ENCODE measurements around the gene PDE4D. TPM values are rescaled to one million over a fixed set of nuclear protein-coding genes. Genes with fewer than 3 reads are reported as not detected.

Gene PDE4D
- total and polyA plus RNA-seq, 2 donors (not counting 1 experiment from before 2014, with no cell fraction given) = 14.9 to 171 TPM

- no peaks in the 10 kb centered on the region for H3K4me1 Mint-ChIP-seq
- intact Hi-C loops (cut with micrococcal nuclease) = no loop called here
Observed at GRCh38 chr5:58974083-58974482, 919.4 kb downstream of the PDE4D start.

DNA sequence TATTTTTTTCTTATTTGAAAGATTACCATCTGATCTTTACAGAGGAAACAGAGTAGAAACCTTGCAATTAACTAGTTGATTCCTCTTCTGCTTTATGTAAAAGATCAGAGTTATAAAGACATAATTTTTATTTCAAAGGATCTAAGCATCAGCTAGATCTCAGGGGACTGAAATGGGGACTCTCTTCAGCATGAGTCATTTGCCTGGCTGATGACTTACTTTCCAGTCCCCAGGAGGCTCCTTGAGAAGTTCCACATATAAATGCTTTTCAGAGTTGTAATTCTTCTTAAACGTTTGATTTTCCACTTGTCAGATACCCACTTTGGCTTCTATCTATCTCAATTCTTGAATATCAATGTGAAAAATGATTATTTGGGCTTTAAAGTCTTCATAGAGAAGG, 921.2 kb downstream of the PDE4D start:
- Histone ChIP-seq H3K4me3 (ENCODE audit: control extremely low read depth in 1 of 5, extremely low read depth in 1 of 5, insufficient read depth in 1 of 5, low read depth in 2 of 5, low read length in 4 of 5) (no peak overlapping the region), H3K36me3 (replicated peaks in 1 of 2; ENCODE audit: control extremely low read depth in 1 of 2, control insufficient read depth in 1 of 2, extremely low read depth in 1 of 2, insufficient read depth in 2 of 2, low read length in 1 of 2) (no peaks in the 10 kb centered on the region), H4K20me1 (ENCODE audit: control insufficient read depth, insufficient read depth, low read length, poor library complexity, severe bottlenecking) (no peaks in the 10 kb centered on the region), H3K27ac (ENCODE audit: low read length in 2 of 2) (no peak overlapping the region), H3K79me2 (ENCODE audit: control insufficient read depth, insufficient read depth, low read length) (no peaks in the 10 kb centered on the region), H2AFZ (ENCODE audit: insufficient read depth, low read depth, low read length, poor library complexity, severe bottlenecking) (no peak overlapping the region), H3K9ac (ENCODE audit: low read length) (no peak overlapping the region), H3K4me1 (ENCODE audit: control insufficient read depth in 2 of 2, insufficient read depth in 2 of 2, low read length in 2 of 2) (no peaks in the 10 kb centered on the region), H3K27me3 (replicated peaks in 1 of 4; ENCODE audit: control extremely low read depth in 1 of 4, control insufficient read depth in 3 of 4, insufficient read depth in 4 of 4, low read length in 3 of 4) (no peaks in the 10 kb centered on the region), H3K4me2 (replicated peaks; ENCODE audit: low read depth, low read length, poor library complexity, severe bottlenecking) (no peak overlapping the region), H3K9me3 (ENCODE audit: control extremely low read depth in 1 of 3, control insufficient read depth in 2 of 3, insufficient read depth in 1 of 3, low read length in 2 of 3) (no peaks in the 10 kb centered on the region)
- H3K4me3 Mint-ChIP-seq = no peak overlapping the region
- H3K27ac Mint-ChIP-seq = no peak overlapping the region
- no CpG with 5 or more reads among the region's 1 CpG for WGBS (ENCODE audit: insufficient coverage)
- ATAC-seq (ENCODE audit: low read depth) (peak; percentile 36), DNase-seq (no peak)
- no peaks in the 10 kb centered on the region for H3K9me3 Mint-ChIP-seq (ENCODE audit: insufficient read depth)
- no peaks in the 10 kb centered on the region for H3K4me1 Mint-ChIP-seq
- no peaks in the 10 kb centered on the region for H3K27me3 Mint-ChIP-seq
- TF ChIP-seq, protein P1, sequence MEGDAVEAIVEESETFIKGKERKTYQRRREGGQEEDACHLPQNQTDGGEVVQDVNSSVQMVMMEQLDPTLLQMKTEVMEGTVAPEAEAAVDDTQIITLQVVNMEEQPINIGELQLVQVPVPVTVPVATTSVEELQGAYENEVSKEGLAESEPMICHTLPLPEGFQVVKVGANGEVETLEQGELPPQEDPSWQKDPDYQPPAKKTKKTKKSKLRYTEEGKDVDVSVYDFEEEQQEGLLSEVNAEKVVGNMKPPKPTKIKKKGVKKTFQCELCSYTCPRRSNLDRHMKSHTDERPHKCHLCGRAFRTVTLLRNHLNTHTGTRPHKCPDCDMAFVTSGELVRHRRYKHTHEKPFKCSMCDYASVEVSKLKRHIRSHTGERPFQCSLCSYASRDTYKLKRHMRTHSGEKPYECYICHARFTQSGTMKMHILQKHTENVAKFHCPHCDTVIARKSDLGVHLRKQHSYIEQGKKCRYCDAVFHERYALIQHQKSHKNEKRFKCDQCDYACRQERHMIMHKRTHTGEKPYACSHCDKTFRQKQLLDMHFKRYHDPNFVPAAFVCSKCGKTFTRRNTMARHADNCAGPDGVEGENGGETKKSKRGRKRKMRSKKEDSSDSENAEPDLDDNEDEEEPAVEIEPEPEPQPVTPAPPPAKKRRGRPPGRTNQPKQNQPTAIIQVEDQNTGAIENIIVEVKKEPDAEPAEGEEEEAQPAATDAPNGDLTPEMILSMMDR (IDR thresholded peaks at IDR 0.05) = no peak
- no peak for TF ChIP-seq EZH2 (IDR thresholded peaks at IDR 0.05; ENCODE audit: borderline replicate concordance, insufficient read depth, low read depth, low read length, poor library complexity, severe bottlenecking)
- ChIA-PET CTCF (no interaction called here), POLR2A (no interaction called here)
- intact Hi-C loops (cut with micrococcal nuclease) = no loop called here

More at GRCh38 chr5:58974083-58974482, 919.4 kb downstream of the PDE4D start:
- Mint-ChIP-seq H3K4me3 (no peak overlapping the region), H3K27ac (no peak overlapping the region), H3K9me3 (ENCODE audit: insufficient read depth) (no peaks in the 10 kb centered on the region), H3K27me3 (no peaks in the 10 kb centered on the region)
- H3K79me2 ChIP-seq (ENCODE audit: control insufficient read depth, insufficient read depth, low read length) = no peaks in the 10 kb centered on the region
- H3K4me1 ChIP-seq (ENCODE audit: control insufficient read depth in 2 of 2, insufficient read depth in 2 of 2, low read length in 2 of 2) = no peaks in the 10 kb centered on the region
- H3K36me3 ChIP-seq (replicated peaks in 1 of 2; ENCODE audit: control extremely low read depth in 1 of 2, control insufficient read depth in 1 of 2, extremely low read depth in 1 of 2, insufficient read depth in 2 of 2, low read length in 1 of 2) = no peaks in the 10 kb centered on the region
- DNase-seq = no peak
- H3K9me3 ChIP-seq (ENCODE audit: control extremely low read depth in 1 of 3, control insufficient read depth in 2 of 3, insufficient read depth in 1 of 3, low read length in 2 of 3) = no peaks in the 10 kb centered on the region
- no peak overlapping the region for H3K27ac ChIP-seq (ENCODE audit: low read length in 2 of 2)
- 93% methylated on average over 3 of the region's 5 CpGs for WGBS (ENCODE audit: insufficient coverage)
- H3K4me3 ChIP-seq (ENCODE audit: control extremely low read depth in 1 of 5, extremely low read depth in 1 of 5, insufficient read depth in 1 of 5, low read depth in 2 of 5, low read length in 4 of 5) = no peak overlapping the region
- H3K27me3 ChIP-seq (replicated peaks in 1 of 4; ENCODE audit: control extremely low read depth in 1 of 4, control insufficient read depth in 3 of 4, insufficient read depth in 4 of 4, low read length in 3 of 4) = no peaks in the 10 kb centered on the region
- no peak for TF ChIP-seq EZH2 (IDR thresholded peaks at IDR 0.05; ENCODE audit: borderline replicate concordance, insufficient read depth, low read depth, low read length, poor library complexity, severe bottlenecking)
- TF ChIP-seq, protein P1 (IDR thresholded peaks at IDR 0.05) = no peak
- H2AFZ ChIP-seq (ENCODE audit: insufficient read depth, low read depth, low read length, poor library complexity, severe bottlenecking) = no peak overlapping the region
- no peak for ATAC-seq (ENCODE audit: low read depth)
- H3K4me2 ChIP-seq (replicated peaks; ENCODE audit: low read depth, low read length, poor library complexity, severe bottlenecking) = no peak overlapping the region
- ChIA-PET CTCF (no interaction called here), POLR2A (no interaction called here)
- H3K9ac ChIP-seq (ENCODE audit: low read length) = no peak overlapping the region
- H4K20me1 ChIP-seq (ENCODE audit: control insufficient read depth, insufficient read depth, low read length, poor library complexity, severe bottlenecking) = no peaks in the 10 kb centered on the region
